Measurements from ENCODE around the gene BLCAP. TPM values are rescaled to one million over a fixed set of nuclear protein-coding genes. Genes with fewer than 3 reads are reported as not detected.
A peak's percentile ranks its signal among the peaks of the same experiment; 100 is the strongest.

The BLCAP gene
- total RNA-seq, 1 donor from 2014 or later, result 97.2 TPM

DNA sequence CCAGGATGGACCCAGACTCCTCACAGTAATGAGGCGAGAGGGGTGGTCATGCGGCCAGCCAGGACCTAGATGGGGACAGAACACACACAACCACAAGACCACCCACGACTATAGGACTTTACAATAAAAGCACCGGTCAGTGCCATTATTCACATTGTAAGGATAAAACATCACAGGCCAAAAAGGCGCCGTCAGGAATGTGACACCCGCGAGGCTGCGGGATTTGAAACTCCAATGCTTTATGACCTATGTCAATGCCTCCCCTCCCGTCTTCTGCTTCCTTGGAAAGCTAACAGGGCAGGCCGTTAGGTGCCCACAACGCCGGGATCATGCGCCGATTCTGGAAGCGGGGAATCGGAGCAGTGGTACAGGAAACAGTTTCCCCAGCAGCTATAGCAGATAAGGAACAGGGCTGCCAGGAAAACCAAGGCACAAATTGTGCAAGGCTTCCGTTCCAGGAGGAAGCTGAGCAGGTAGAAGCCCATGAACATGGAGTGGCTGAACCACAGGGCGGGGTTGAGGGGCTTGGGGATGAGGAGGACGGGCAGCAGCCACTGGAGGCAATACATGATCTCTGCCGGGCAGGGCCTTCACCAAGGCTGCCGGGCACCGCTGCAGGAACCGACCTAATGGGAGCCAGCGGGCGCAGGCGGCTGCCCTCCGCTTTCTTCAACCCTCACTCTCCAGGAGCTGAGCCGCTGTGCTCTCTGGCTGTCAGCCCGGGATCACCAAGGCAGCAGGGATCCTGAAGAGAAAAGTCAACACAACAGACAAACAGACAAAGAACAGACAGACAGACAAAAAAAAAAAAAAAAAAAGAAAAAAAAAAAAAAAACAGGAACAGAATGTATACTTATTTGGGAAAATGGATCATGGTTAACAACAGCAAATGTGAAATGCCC is 8.8 kb downstream of the BLCAP start:
- TF ChIP-seq, protein P1, sequence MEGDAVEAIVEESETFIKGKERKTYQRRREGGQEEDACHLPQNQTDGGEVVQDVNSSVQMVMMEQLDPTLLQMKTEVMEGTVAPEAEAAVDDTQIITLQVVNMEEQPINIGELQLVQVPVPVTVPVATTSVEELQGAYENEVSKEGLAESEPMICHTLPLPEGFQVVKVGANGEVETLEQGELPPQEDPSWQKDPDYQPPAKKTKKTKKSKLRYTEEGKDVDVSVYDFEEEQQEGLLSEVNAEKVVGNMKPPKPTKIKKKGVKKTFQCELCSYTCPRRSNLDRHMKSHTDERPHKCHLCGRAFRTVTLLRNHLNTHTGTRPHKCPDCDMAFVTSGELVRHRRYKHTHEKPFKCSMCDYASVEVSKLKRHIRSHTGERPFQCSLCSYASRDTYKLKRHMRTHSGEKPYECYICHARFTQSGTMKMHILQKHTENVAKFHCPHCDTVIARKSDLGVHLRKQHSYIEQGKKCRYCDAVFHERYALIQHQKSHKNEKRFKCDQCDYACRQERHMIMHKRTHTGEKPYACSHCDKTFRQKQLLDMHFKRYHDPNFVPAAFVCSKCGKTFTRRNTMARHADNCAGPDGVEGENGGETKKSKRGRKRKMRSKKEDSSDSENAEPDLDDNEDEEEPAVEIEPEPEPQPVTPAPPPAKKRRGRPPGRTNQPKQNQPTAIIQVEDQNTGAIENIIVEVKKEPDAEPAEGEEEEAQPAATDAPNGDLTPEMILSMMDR (IDR thresholded peaks at IDR 0.05; ENCODE audit: partially characterized antibody, unreplicated experiment), result no peak
- H3K36me3 Mint-ChIP-seq (ENCODE audit: unreplicated experiment), result peaks cover 17% of the 10 kb centered on the region
- DNase-seq, result no peak
- H3K27me3 Mint-ChIP-seq (ENCODE audit: unreplicated experiment), result peaks cover 23% of the 10 kb centered on the region
- H3K4me1 Mint-ChIP-seq (ENCODE audit: low read depth, unreplicated experiment), result peaks cover 58% of the 10 kb centered on the region
- peak overlapping the region; percentile 89 for H3K27ac Mint-ChIP-seq (ENCODE audit: unreplicated experiment)
- H3K4me3 Mint-ChIP-seq (ENCODE audit: unreplicated experiment), result peak overlapping the region; percentile 44
- peaks cover 19% of the 10 kb centered on the region for H3K9me3 Mint-ChIP-seq (ENCODE audit: unreplicated experiment)

DNA sequence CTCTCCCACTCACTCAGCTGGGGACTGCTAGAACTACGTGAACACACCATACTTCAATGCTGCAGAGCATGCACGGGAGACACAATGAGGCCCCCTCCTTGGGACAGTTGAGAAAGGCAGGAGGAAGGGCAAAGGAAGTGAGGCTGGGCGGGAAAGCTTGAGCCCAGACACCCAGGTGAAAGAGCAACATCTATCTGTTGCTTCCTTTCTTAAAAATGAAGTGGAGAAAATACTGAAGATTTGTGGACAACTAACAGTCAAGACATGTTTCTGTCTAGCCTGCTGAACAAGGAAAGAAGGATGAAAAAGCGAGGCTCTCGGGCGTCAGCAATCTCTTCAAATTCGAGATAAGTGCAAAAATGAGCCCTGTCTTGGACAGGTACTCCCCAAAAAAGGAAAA is 9.6 kb downstream of the BLCAP start:
- Mint-ChIP-seq H3K4me1 (ENCODE audit: low read depth, unreplicated experiment) (peaks cover 53% of the 10 kb centered on the region), H3K9me3 (ENCODE audit: unreplicated experiment) (peaks cover 19% of the 10 kb centered on the region), H3K4me3 (ENCODE audit: unreplicated experiment) (peak overlapping the region; percentile 44), H3K27me3 (ENCODE audit: unreplicated experiment) (peaks cover 17% of the 10 kb centered on the region), H3K27ac (ENCODE audit: unreplicated experiment) (peak overlapping the region; percentile 89), H3K36me3 (ENCODE audit: unreplicated experiment) (peaks cover 17% of the 10 kb centered on the region)
- TF ChIP-seq, protein P1 (IDR thresholded peaks at IDR 0.05; ENCODE audit: partially characterized antibody, unreplicated experiment), result no peak
- no peak for DNase-seq

DNA sequence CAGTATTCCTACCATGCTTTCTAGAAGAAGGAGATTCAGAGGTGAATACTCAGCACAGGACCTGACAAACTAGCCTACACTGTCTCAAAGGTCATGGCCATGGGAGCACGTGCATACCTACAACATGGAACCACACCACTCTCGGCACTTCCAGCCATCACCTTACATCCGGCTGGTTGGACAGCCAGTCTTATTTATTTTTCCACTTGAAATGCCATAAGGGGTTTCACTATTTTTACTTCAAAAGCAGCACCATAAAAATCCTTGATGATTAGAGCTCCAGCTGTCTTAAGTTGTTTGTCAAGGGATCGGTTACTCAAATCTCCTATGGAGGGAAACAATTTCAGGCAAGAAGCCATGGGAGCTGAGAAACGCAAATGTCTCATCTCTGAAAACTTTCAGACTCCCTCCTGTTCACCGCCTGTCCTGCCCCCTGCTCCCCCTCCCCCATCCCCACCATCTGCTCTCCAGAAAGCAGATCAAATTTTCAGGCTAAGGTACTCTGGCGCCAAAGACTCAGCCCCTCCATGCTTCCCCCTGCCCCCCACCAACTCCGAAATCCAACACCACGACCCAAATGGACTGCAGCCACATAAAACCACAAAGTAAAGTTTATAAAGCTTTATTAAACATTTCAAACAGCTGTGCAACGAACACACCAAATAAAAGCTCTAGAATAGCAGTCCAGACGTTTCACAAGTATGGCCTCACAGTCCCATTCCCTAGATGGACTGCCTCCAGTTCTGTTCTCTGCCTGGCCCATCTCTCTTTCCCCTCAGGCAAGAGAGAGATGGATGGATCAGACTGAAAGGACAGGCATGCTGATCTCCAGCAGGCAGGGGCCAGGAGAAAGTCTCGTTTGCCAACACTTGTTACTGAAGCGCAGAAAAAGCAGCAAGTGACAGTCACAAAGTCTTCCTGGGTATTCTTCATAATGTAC is 10.6 kb downstream of the BLCAP start:
- peaks cover 17% of the 10 kb centered on the region for H3K27me3 Mint-ChIP-seq (ENCODE audit: unreplicated experiment)
- TF ChIP-seq, protein P1 (IDR thresholded peaks at IDR 0.05; ENCODE audit: partially characterized antibody, unreplicated experiment), result no peak
- H3K36me3 Mint-ChIP-seq (ENCODE audit: unreplicated experiment), result peaks cover 17% of the 10 kb centered on the region
- H3K9me3 Mint-ChIP-seq (ENCODE audit: unreplicated experiment), result peaks cover 19% of the 10 kb centered on the region
- DNase-seq, result peak; percentile 44
- H3K4me1 Mint-ChIP-seq (ENCODE audit: low read depth, unreplicated experiment), result peaks cover 55% of the 10 kb centered on the region
- H3K4me3 Mint-ChIP-seq (ENCODE audit: unreplicated experiment), result peak overlapping the region; percentile 44
- H3K27ac Mint-ChIP-seq (ENCODE audit: unreplicated experiment), result peak overlapping the region; percentile 89

DNA sequence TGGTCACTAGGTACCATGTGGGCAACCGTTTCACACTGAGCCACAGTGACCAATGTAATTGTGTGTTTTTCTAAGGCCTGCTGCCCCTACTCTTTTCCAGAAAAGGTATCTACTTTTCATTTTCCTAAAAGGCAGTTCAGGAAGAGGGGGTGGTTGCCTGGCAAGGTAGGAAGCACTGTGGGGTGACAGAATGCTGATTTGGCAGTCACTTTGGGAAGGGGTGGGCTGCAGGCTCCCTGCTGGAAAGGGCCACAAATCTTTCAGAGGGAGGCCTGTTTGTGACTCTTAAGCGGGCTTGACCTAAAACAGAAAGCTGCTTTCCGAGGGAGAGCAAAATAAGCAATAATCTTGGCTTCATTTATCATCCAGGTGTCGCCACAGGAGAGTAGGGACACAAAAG is 11.8 kb downstream of the BLCAP start:
- Mint-ChIP-seq H3K27me3 (ENCODE audit: unreplicated experiment) (peaks cover 14% of the 10 kb centered on the region), H3K4me1 (ENCODE audit: low read depth, unreplicated experiment) (peaks cover 60% of the 10 kb centered on the region), H3K4me3 (ENCODE audit: unreplicated experiment) (no peak overlapping the region), H3K27ac (ENCODE audit: unreplicated experiment) (peak overlapping the region; percentile 89), H3K36me3 (ENCODE audit: unreplicated experiment) (peaks cover 12% of the 10 kb centered on the region), H3K9me3 (ENCODE audit: unreplicated experiment) (peaks cover 13% of the 10 kb centered on the region)
- TF ChIP-seq, protein P1 (IDR thresholded peaks at IDR 0.05; ENCODE audit: partially characterized antibody, unreplicated experiment), result no peak
- DNase-seq, result no peak

Measured in glutamatergic neuron (in vitro differentiated cells).